Measurements from ENCODE around the gene EMC9. TPM values are rescaled to one million over a fixed set of nuclear protein-coding genes. Genes with fewer than 3 reads are reported as not detected.

The EMC9 gene
- total RNA-seq, 1 donor from 2014 or later: 14.0 TPM

DNA sequence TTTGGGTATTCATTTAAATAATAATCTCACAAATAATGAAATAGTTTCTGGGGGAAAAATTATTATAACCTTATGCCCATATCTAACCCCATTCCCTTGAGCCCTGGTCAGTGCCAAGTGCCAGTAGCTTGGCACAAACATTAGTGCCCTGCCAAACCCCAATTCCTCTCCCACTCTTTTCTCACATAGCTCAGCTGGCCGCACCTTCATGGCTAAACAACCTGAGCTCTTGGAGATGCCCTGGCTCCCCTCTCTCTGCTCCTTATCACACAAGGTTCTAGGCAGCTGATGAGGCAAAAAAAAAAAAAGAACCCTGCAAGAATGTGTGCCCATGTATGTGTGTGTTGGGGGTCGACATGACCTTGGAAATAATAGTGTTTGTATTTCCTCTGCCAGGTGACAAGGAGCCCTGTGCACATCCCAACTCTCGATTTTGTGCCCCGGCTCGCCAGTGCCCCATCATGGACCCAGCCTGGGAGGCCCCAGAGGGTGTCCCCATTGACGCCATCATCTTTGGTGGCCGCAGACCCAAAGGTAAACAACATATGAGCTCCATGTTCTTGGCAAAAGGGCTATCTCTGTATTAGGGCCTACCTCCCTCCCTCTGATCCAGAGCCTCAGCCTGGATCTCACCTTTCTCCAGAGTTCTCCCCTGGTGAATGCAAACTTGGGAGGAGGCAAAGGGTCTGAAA lies 38.9 kb downstream of the EMC9 start:
- Histone ChIP-seq H3K9me3 (ENCODE audit: low read depth) (no peaks in the 10 kb centered on the region), H3K9ac (no peak overlapping the region), H3K27me3 (no peaks in the 10 kb centered on the region), H3K79me2 (ENCODE audit: low read depth) (no peaks in the 10 kb centered on the region), H4K20me1 (ENCODE audit: low read depth) (no peaks in the 10 kb centered on the region), H3F3A (ENCODE audit: low read depth) (no peaks in the 10 kb centered on the region), H3K27ac (no peak overlapping the region), H3K4me1 (no peaks in the 10 kb centered on the region), H3K4me3 (no peak overlapping the region), H2AFZ (replicated peaks) (no peak overlapping the region), H3K4me2 (no peak overlapping the region), H3K36me3 (no peaks in the 10 kb centered on the region)
- no peak for DNase-seq (ENCODE audit: low spot score)
- no peaks in the 10 kb centered on the region for H3K4me1 Mint-ChIP-seq
- H3K9me3 Mint-ChIP-seq: no peaks in the 10 kb centered on the region
- no peak overlapping the region for H3K4me3 Mint-ChIP-seq
- H3K27me3 Mint-ChIP-seq (ENCODE audit: insufficient read depth, low read depth): peaks cover 8% of the 10 kb centered on the region
- no peaks in the 10 kb centered on the region for H3K36me3 Mint-ChIP-seq
- no peak overlapping the region for H3K27ac Mint-ChIP-seq
- TF ChIP-seq, protein P1, sequence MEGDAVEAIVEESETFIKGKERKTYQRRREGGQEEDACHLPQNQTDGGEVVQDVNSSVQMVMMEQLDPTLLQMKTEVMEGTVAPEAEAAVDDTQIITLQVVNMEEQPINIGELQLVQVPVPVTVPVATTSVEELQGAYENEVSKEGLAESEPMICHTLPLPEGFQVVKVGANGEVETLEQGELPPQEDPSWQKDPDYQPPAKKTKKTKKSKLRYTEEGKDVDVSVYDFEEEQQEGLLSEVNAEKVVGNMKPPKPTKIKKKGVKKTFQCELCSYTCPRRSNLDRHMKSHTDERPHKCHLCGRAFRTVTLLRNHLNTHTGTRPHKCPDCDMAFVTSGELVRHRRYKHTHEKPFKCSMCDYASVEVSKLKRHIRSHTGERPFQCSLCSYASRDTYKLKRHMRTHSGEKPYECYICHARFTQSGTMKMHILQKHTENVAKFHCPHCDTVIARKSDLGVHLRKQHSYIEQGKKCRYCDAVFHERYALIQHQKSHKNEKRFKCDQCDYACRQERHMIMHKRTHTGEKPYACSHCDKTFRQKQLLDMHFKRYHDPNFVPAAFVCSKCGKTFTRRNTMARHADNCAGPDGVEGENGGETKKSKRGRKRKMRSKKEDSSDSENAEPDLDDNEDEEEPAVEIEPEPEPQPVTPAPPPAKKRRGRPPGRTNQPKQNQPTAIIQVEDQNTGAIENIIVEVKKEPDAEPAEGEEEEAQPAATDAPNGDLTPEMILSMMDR (IDR thresholded peaks at IDR 0.05): no peak
- TF ChIP-seq EZH2phosphoT487 (IDR thresholded peaks at IDR 0.05) (no peak), EZH2 (IDR thresholded peaks at IDR 0.05) (no peak)

DNA sequence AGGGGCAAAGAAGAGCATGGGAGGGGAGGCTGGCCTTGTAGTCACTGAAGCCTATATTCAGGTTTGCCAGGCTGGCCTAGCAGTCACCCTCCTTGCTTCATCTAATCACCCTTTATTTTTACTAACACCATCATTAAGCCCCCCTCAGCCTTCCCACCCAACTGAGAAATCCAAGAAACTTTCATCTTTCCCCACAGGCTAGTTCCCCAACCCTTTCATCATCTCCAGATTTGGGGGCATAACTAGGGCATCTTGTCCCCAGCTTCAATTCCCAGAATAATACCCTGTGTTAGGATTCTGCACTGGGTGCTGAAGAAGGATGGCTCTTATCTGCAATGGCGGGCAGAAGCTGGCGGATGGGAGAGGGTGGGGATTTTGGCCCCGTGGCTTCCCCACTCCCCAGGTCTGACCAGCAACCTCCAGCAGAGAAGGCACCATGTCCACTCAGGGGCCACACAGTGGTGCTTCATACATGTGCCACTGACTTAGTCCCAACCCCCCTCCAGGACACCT lies 40.4 kb downstream of the EMC9 start:
- no peaks in the 10 kb centered on the region for H3F3A ChIP-seq (ENCODE audit: low read depth)
- no peaks in the 10 kb centered on the region for H3K4me1 ChIP-seq
- no peaks in the 10 kb centered on the region for H3K79me2 ChIP-seq (ENCODE audit: low read depth)
- DNase-seq (ENCODE audit: low spot score): no peak
- H2AFZ ChIP-seq (replicated peaks): no peak overlapping the region
- Mint-ChIP-seq H3K9me3 (no peaks in the 10 kb centered on the region), H3K4me1 (peaks cover 3% of the 10 kb centered on the region), H3K4me3 (no peak overlapping the region), H3K36me3 (no peaks in the 10 kb centered on the region), H3K27ac (no peak overlapping the region), H3K27me3 (ENCODE audit: insufficient read depth, low read depth) (peaks cover 8% of the 10 kb centered on the region)
- H3K27me3 ChIP-seq: no peaks in the 10 kb centered on the region
- no peaks in the 10 kb centered on the region for H3K36me3 ChIP-seq
- H3K27ac ChIP-seq: no peak overlapping the region
- no peak overlapping the region for H3K4me2 ChIP-seq
- no peaks in the 10 kb centered on the region for H3K9me3 ChIP-seq (ENCODE audit: low read depth)
- no peak for TF ChIP-seq EZH2phosphoT487 (IDR thresholded peaks at IDR 0.05)
- TF ChIP-seq, protein P1 (IDR thresholded peaks at IDR 0.05): no peak
- no peak for TF ChIP-seq EZH2 (IDR thresholded peaks at IDR 0.05)
- H3K4me3 ChIP-seq: no peak overlapping the region
- no peak overlapping the region for H3K9ac ChIP-seq
- no peaks in the 10 kb centered on the region for H4K20me1 ChIP-seq (ENCODE audit: low read depth)

DNA sequence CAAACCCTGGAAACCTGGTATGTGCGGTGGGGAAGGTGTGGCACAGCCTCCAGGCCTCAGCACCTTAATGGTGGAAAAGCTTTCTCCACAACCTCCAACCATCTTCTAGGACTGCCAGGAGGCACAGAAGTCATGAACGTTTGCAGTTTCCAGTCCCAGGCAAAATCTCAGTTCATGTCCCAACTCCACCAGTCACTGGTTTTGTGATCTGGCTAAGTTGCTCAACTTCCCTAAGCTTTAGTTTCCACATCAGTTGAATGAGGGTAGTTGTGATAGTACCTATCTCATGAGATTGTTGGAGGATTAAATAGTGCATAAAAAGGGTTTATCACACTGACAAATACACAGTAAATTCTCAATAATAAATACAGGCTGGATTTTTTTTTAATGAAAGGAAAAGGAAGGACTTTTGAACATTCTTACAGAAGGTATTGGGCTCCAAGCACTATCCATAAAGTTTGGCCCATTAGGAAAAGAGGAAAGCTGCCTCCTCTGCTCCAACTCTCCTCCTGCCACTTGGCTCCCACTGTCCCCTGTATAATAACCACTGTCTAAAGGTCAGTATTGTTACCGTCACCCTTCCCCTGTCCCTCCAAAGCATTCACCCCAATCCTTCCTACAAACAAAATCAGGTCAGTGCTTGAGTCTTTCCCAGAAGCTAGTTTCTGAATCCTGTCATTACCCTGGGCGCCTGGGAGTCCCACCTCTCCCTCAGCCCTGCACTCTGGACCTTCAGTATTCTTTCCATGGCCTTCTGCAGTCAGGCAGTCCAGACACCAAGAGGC lies 41.0 kb downstream of the EMC9 start:
- no peak overlapping the region for H3K9ac ChIP-seq
- Mint-ChIP-seq H3K36me3 (no peaks in the 10 kb centered on the region), H3K27me3 (ENCODE audit: insufficient read depth, low read depth) (peaks cover 8% of the 10 kb centered on the region), H3K4me3 (no peak overlapping the region), H3K4me1 (peaks cover 8% of the 10 kb centered on the region), H3K27ac (no peak overlapping the region), H3K9me3 (no peaks in the 10 kb centered on the region)
- no peak overlapping the region for H3K4me2 ChIP-seq
- H2AFZ ChIP-seq (replicated peaks): no peak overlapping the region
- H4K20me1 ChIP-seq (ENCODE audit: low read depth): no peaks in the 10 kb centered on the region
- DNase-seq (ENCODE audit: low spot score): no peak
- H3F3A ChIP-seq (ENCODE audit: low read depth): peaks cover 6% of the 10 kb centered on the region
- no peaks in the 10 kb centered on the region for H3K27me3 ChIP-seq
- H3K36me3 ChIP-seq: no peaks in the 10 kb centered on the region
- no peak for TF ChIP-seq EZH2phosphoT487 (IDR thresholded peaks at IDR 0.05)
- H3K4me3 ChIP-seq: no peak overlapping the region
- no peaks in the 10 kb centered on the region for H3K9me3 ChIP-seq (ENCODE audit: low read depth)
- no peaks in the 10 kb centered on the region for H3K79me2 ChIP-seq (ENCODE audit: low read depth)
- no peak overlapping the region for H3K27ac ChIP-seq
- H3K4me1 ChIP-seq: peaks cover 5% of the 10 kb centered on the region
